ENCODE results near the gene KCTD12.
A peak's percentile ranks its signal among the peaks of the same experiment; 100 is the strongest.
"Not testable (repeated sequence)": the region's sequence is repeated elsewhere in the genome, so short reads cannot be mapped to it uniquely, and the experiment has no call there.

Gene KCTD12

GRCh38 chr13:76886292-76887075 is at the start of gene KCTD12:
KCTD12 (minus strand) TSS chr13:76886405; CDS start chr13:76886148, 257 bp downstream.
- H3K4me3 ChIP-seq (ENCODE audit: low read length): peak within 1 kb of the TSS; percentile 81; the same call in 1 of the 2 replicates
- no peak for TF ChIP-seq ZNF274 (IDR thresholded peaks at IDR 0.05; ENCODE audit: low read depth, low read length)

DNA sequence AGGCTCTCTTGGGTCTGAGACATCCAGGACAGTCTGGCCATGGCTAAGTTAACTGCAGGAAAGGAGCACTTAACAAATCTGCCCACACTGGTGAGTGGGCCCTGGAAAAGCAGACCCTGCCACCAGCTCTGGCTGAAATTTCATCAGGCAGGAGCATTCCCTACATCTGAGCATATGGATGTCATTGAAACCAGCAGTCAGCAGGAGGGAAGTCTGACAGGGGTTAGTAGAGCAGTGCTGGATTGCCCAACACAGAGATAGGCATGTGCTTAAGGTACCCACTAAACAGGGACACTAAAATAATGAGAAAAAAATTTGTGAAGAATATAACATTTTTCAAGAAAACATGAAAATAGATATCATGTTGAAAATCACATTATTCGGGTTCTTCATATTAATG is 48.5 kb upstream of the KCTD12 start:
- TF ChIP-seq ZNF274 (IDR thresholded peaks at IDR 0.05; ENCODE audit: low read depth, low read length): no peak
- H3K4me3 ChIP-seq (ENCODE audit: low read length): no peak overlapping the region

GRCh38 chr13:76932076-76932475 is 45.9 kb upstream of the KCTD12 start:
- TF ChIP-seq ZNF274 (IDR thresholded peaks at IDR 0.05; ENCODE audit: low read depth, low read length): no peak
- H3K4me3 ChIP-seq (ENCODE audit: low read length): no peak overlapping the region

GRCh38 chr13:76929851-76930374 is 43.7 kb upstream of the KCTD12 start:
- no peak for TF ChIP-seq ZNF274 (IDR thresholded peaks at IDR 0.05; ENCODE audit: low read depth, low read length)
- no peak overlapping the region for H3K4me3 ChIP-seq (ENCODE audit: low read length)

DNA sequence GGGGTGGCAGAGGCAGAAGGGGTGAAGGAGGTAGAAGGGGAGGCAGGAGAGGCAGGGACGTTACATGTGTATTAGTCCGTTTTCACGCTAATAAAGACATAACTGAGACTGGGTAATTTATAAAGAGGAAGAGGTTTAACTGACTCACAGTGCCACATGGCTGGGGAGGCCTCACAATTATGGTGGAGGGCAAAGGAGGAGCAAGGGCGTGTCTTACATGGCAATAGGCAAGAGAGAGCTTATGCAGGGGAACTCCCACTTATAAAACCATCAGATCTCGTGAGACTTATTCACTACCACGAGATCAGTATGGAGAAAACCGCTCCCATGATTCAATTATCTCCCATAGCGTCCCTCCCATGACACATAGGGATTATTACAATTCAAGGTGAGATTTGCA is 43.1 kb upstream of the KCTD12 start:
- TF ChIP-seq ZNF274 (IDR thresholded peaks at IDR 0.05; ENCODE audit: low read depth, low read length): no peak
- no peak overlapping the region for H3K4me3 ChIP-seq (ENCODE audit: low read length)

- H3K4me3 ChIP-seq (ENCODE audit: low read length): no peak overlapping the region
- TF ChIP-seq ZNF274 (IDR thresholded peaks at IDR 0.05; ENCODE audit: low read depth, low read length): no peak
Measured at GRCh38 chr13:76928456-76928855, 42.3 kb upstream of the KCTD12 start.

DNA sequence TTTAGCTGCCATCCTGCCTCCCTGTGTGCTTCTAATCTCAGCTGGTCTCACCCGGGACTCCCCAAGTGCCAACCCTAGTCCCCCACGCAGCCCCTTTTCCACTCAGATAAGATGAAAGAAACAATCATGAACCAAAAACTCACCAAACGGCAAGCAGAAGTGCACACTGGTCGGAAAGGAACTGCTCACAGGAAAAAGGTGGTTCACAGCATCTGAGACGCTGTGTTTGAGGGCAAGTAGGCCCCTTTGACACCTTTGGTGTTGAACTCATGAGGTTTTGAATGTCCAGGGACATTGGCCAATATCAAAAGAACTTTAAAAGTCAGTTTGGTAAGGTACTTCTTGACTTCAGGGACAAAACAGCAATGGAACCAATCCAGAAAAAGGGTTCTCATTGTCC is 41.8 kb upstream of the KCTD12 start:
- H3K4me3 ChIP-seq (ENCODE audit: low read length): no peak overlapping the region
- no peak for TF ChIP-seq ZNF274 (IDR thresholded peaks at IDR 0.05; ENCODE audit: low read depth, low read length)

DNA sequence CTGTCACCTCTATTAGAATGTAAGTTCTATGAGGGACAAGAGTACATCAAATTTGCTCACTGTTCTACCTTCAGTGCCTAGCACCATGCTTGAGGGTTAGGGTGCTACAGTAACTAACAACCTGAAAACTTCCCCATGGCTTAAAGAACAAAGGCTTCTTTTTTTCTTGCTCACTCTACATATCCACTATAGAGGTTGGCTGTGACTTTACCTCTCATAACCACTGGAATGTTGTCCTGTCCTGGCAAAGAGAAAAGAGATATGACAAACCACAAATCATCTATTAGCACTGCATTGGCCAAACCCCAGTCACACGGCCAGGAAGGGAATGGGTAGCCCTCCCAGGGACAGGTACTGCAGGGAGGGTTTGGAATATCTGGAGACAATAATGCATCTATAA is 38.9 kb upstream of the KCTD12 start:
- TF ChIP-seq ZNF274 (IDR thresholded peaks at IDR 0.05; ENCODE audit: low read depth, low read length): no peak

DNA sequence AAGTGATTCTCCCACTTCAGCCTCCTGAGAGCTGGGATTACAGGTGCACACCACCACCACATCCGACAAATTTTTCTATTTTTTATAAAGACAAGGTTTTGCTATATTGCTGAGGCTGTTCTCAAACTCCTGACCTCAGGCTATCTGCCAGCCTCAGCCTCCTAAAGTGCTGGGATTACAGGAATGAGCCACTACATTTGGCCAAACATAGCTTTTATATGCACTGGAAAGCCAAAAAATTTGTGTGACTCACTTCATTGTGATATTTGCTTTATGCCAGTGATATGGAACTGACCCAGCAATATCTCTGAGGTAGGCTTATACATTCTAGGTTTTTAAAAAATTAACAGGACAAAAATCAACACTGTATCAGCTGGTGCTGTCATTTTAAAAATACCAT is 35.3 kb upstream of the KCTD12 start:
- no peak for TF ChIP-seq ZNF274 (IDR thresholded peaks at IDR 0.05; ENCODE audit: low read depth, low read length)
- no peak overlapping the region for H3K4me3 ChIP-seq (ENCODE audit: low read length)

More for the DNA sequence above, 38.9 kb upstream of the KCTD12 start:
- H3K4me3 ChIP-seq (ENCODE audit: low read length): no peak overlapping the region

DNA sequence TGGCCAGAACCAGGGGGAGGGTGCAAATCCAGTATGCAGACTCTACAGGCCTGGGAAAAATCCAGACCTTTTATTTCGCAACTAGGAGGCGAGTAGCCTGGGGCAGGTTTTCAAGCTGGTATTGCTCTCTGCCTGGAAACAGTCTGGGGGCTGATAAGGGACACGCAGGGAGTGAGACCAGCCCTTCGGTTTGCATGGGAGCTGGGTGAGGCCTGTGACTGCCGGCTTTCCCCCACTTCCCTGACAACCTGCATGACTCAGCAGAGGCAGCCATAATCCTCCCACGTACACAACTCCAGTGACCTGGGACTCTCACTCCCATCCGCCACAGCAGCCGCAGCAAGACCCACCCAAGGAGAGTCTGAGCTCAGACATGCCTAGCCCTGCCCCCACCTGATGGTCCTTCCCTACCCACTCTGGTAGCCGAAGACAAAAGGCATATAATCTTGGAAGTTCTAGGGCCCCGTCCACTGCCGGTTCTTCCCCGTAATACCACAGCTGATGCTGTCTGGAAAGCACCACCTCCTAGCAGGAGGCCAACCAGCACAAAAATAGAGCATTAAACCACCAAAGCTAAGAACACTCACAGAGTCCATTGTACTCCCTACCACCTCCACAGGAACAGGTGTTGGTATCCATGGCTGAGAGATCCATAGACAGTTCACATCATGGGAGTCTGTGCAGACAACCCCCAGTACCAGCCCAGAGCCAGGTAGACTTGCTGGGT is 31.7 kb upstream of the KCTD12 start:
- H3K4me3 ChIP-seq (ENCODE audit: low read length): not testable (repeated sequence)

DNA sequence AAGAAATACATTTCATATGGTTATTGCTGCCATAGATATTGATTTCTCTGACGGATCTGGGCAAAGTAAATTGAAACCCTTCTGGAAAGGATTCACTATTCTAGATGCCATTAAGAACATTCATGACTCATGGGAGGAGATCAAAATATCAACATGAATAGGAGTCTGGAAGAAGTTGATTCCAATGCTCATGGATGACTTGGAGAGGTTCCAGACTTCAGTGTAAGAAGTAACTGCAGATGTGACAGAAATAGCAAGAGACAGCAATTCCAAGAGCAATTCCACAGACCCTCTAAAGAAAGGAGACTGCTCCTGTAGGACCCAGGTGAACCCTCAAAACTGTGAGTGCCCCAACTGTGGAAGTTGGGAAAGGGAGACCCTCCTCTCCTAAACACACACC is 30.9 kb upstream of the KCTD12 start:
- no peak overlapping the region for H3K4me3 ChIP-seq (ENCODE audit: low read length)
- TF ChIP-seq ZNF274 (IDR thresholded peaks at IDR 0.05; ENCODE audit: low read depth, low read length): no peak

DNA sequence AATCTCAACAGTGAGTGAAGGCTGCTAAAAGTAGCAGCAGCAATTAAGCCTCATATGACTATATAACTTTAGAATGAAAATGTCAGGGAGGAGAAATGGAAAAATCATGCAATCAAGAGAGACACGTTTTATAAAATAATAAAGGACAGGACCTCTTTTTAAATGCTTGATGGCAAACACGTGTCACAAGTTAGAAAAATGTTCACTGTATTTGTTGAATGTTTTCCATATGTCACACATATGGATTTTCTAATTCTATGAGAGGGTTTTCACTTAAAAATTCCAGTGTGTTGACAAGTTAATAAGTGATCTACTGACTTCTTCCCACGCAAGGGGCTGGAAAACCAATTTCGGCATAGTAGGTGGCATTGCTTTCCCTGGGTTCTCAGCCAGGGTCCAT is 27.7 kb upstream of the KCTD12 start:
- TF ChIP-seq ZNF274 (IDR thresholded peaks at IDR 0.05; ENCODE audit: low read depth, low read length): no peak
- H3K4me3 ChIP-seq (ENCODE audit: low read length): no peak overlapping the region

- no peak for TF ChIP-seq ZNF274 (IDR thresholded peaks at IDR 0.05; ENCODE audit: low read depth, low read length)
- H3K4me3 ChIP-seq (ENCODE audit: low read length): no peak overlapping the region
Measured at GRCh38 chr13:76912476-76912875, 26.3 kb upstream of the KCTD12 start.

- H3K4me3 ChIP-seq (ENCODE audit: low read length): no peak overlapping the region
- no peak for TF ChIP-seq ZNF274 (IDR thresholded peaks at IDR 0.05; ENCODE audit: low read depth, low read length)
Measured at GRCh38 chr13:76904507-76904906, 18.3 kb upstream of the KCTD12 start.

- H3K4me3 ChIP-seq (ENCODE audit: low read length): no peak overlapping the region
- TF ChIP-seq ZNF274 (IDR thresholded peaks at IDR 0.05; ENCODE audit: low read depth, low read length): no peak
Measured at GRCh38 chr13:76903544-76904162, 17.4 kb upstream of the KCTD12 start.

DNA sequence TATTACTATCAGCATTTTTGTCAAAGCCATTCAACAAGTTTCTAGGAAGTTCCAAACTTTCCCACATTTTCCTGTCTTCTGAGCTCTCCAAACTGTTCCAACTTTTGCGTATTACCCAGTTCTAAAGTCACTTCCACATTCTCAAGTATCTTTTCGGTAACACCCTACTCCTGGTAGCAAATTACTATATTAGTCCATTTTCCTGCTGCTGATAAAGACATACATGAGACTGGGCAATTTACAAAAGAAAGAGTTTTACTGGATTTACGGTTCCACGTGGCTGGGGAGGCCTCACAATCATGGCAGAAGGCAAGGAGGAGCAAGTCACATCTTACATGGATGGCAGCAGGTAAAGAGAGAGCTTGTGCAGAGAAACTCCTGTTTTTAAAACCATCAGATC is 12.9 kb upstream of the KCTD12 start:
- H3K4me3 ChIP-seq (ENCODE audit: low read length): not testable (repeated sequence)

DNA sequence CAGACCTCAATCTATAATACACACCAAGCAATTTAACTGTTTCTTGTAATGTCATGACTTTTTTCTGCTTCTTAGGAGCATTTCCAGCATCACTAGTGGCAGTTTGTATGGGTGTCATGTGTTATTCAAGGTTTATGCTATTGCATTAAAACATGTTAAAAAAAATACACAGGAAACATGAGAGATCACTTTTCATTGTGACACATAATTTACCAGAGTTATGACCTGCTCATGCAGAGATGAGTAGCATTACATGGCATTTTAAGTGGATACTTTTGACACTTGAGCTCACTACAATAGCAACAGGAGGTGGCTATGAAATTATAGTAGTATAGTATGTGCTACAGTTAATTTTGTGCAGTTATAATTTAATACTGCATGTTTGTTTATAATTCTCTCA is 11.0 kb upstream of the KCTD12 start:
- H3K4me3 ChIP-seq (ENCODE audit: low read length): not testable (repeated sequence)
